Astrocyte (in vitro differentiated cells and primary cell): ENCODE data around the gene CEP89. TPM values are rescaled to one million over a fixed set of nuclear protein-coding genes. Genes with fewer than 3 reads are reported as not detected.

Experiments
- DNase-seq: peaks from one replicate; pipeline ENCODE4 v3.0.0-alpha.2; 2010; ENCODE audit warnings: low read depth
- FAIRE-seq: peaks from 2 replicates; lab custom pipeline; 2011; peaks lifted over from hg19 to GRCh38; lab: Jason Lieb, UNC
- H2AFZ ChIP-seq: 2 replicates; pipeline ENCODE4 v1.6.0; 2012; ENCODE audit warnings: low read depth, low read length, inconsistent platforms
- H3K27ac ChIP-seq: 2 replicates; pipeline ENCODE4 v1.5.1; 2011; ENCODE audit warnings: low read depth, low read length, inconsistent platforms
- H3K27me3 ChIP-seq: 2 replicates; pipeline ENCODE4 v1.6.0; 2011; ENCODE audit warnings: low read length, inconsistent platforms; ENCODE audit not compliant: insufficient read depth
- H3K36me3 ChIP-seq: 2 replicates; pipeline ENCODE4 v1.5.1; 2011; ENCODE audit warnings: low read length, inconsistent platforms; ENCODE audit not compliant: insufficient read depth
- H3K4me1 ChIP-seq: 2 replicates; pipeline ENCODE4 v1.5.1; 2011; ENCODE audit warnings: low read length, inconsistent platforms; ENCODE audit not compliant: insufficient read depth
- H3K4me2 ChIP-seq: 2 replicates; pipeline ENCODE4 v1.6.0; 2012; ENCODE audit warnings: low read length, inconsistent platforms
- H3K4me3 ChIP-seq: 2 replicates; pipeline ENCODE4 v1.5.1; 2011; ENCODE audit warnings: low read depth, mild to moderate bottlenecking, low read length, inconsistent platforms; ENCODE audit not compliant: insufficient read depth
- H3K79me2 ChIP-seq: 2 replicates; pipeline ENCODE4 v1.6.0; 2012; ENCODE audit warnings: mild to moderate bottlenecking, low read length, inconsistent platforms; ENCODE audit not compliant: insufficient read depth
- H3K9ac ChIP-seq: 2 replicates; pipeline ENCODE4 v1.6.0; 2012; ENCODE audit warnings: mild to moderate bottlenecking, low read length, inconsistent platforms
- H3K9me3 ChIP-seq: 2 replicates; pipeline ENCODE4 v1.5.1; 2012; ENCODE audit warnings: low read depth, mild to moderate bottlenecking, low read length, inconsistent platforms; ENCODE audit not compliant: insufficient read depth
- H4K20me1 ChIP-seq: 2 replicates; pipeline ENCODE4 v1.6.0; 2012; ENCODE audit warnings: low read length, inconsistent platforms; ENCODE audit not compliant: insufficient read depth
- H3K27ac Mint-ChIP-seq: one replicate; pipeline ENCODE4 v1.8.0; 2021; ENCODE audit warnings: mild to moderate bottlenecking, mixed read lengths; ENCODE audit not compliant: unreplicated experiment
- H3K27me3 Mint-ChIP-seq: one replicate; pipeline ENCODE4 v1.8.0; 2021; ENCODE audit warnings: low read depth, mixed read lengths; ENCODE audit not compliant: unreplicated experiment
- H3K36me3 Mint-ChIP-seq: one replicate; pipeline ENCODE4 v1.8.0; 2021; ENCODE audit warnings: low read depth, mixed read lengths; ENCODE audit not compliant: unreplicated experiment
- H3K4me1 Mint-ChIP-seq: one replicate; pipeline ENCODE4 v1.8.0; 2021; ENCODE audit warnings: low read depth, mixed read lengths; ENCODE audit not compliant: unreplicated experiment
- H3K4me3 Mint-ChIP-seq: one replicate; pipeline ENCODE4 v1.8.0; 2021; ENCODE audit warnings: mild to moderate bottlenecking, moderate library complexity, mixed read lengths; ENCODE audit not compliant: unreplicated experiment
- H3K9me3 Mint-ChIP-seq: one replicate; pipeline ENCODE4 v1.8.0; 2021; ENCODE audit warnings: mild to moderate bottlenecking, mixed read lengths; ENCODE audit not compliant: unreplicated experiment
- EZH2 ChIP-seq: IDR thresholded peaks from 2 replicates; pipeline ENCODE4 v1.6.1; 2012; ENCODE audit warnings: mild to moderate bottlenecking, low read length, inconsistent platforms; ENCODE audit not compliant: insufficient read depth
- total RNA-seq: library from RNA; stranded (reverse); gene quantifications from 2 replicates; pipeline ENCODE4 v1.2.1, GENCODE V29; 2021
- TF ChIP-seq, protein P1 (sequence below): IDR thresholded peaks from 2 replicates; pipeline ENCODE4 v1.5.1; 2011; ENCODE audit warnings: low read depth, mild to moderate bottlenecking, inconsistent platforms, low read length, moderate library complexity; ENCODE audit not compliant: insufficient read depth

CEP89 gene
- total RNA-seq, 1 donor from 2014 or later, result 28.3 TPM

DNA sequence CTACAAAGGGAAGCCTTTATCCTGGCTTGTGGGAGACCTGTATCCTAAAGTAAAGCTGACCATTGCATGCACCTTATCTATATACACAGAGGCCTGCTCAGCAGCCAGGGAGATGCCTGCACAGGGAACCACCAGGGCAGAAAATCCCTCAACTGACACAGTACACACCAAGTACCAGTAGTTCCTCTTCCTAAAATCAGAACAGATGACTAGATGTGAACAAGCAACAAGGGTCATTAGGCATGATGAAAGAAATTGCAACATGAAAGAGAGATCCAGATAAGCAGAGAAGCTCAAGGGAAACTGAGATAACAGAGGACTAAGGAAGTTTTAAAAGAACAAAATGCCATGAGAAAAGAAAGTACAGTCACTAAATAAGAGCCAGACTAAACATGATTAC, 62.5 kb downstream of the CEP89 start:
- no peak overlapping the region for H3K27ac ChIP-seq
- no peak overlapping the region for H3K9ac ChIP-seq
- no peak for TF ChIP-seq EZH2
- TF ChIP-seq, protein P1, sequence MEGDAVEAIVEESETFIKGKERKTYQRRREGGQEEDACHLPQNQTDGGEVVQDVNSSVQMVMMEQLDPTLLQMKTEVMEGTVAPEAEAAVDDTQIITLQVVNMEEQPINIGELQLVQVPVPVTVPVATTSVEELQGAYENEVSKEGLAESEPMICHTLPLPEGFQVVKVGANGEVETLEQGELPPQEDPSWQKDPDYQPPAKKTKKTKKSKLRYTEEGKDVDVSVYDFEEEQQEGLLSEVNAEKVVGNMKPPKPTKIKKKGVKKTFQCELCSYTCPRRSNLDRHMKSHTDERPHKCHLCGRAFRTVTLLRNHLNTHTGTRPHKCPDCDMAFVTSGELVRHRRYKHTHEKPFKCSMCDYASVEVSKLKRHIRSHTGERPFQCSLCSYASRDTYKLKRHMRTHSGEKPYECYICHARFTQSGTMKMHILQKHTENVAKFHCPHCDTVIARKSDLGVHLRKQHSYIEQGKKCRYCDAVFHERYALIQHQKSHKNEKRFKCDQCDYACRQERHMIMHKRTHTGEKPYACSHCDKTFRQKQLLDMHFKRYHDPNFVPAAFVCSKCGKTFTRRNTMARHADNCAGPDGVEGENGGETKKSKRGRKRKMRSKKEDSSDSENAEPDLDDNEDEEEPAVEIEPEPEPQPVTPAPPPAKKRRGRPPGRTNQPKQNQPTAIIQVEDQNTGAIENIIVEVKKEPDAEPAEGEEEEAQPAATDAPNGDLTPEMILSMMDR, result no peak
- DNase-seq (no peak), FAIRE-seq (no peak)
- H3K27me3 ChIP-seq, result no peaks in the 10 kb centered on the region
- H3K4me3 ChIP-seq, result no peak overlapping the region
- Mint-ChIP-seq H3K4me3 (no peak overlapping the region), H3K36me3 (peaks cover 9% of the 10 kb centered on the region), H3K27me3 (no peaks in the 10 kb centered on the region), H3K9me3 (no peaks in the 10 kb centered on the region), H3K4me1 (no peaks in the 10 kb centered on the region), H3K27ac (no peak overlapping the region)
- H4K20me1 ChIP-seq, result no peaks in the 10 kb centered on the region
- no peaks in the 10 kb centered on the region for H3K36me3 ChIP-seq
- peaks cover 3% of the 10 kb centered on the region for H3K9me3 ChIP-seq
- H3K4me2 ChIP-seq, result no peak overlapping the region
- no peak overlapping the region for H2AFZ ChIP-seq
- no peaks in the 10 kb centered on the region for H3K79me2 ChIP-seq
- H3K4me1 ChIP-seq, result no peaks in the 10 kb centered on the region

DNA sequence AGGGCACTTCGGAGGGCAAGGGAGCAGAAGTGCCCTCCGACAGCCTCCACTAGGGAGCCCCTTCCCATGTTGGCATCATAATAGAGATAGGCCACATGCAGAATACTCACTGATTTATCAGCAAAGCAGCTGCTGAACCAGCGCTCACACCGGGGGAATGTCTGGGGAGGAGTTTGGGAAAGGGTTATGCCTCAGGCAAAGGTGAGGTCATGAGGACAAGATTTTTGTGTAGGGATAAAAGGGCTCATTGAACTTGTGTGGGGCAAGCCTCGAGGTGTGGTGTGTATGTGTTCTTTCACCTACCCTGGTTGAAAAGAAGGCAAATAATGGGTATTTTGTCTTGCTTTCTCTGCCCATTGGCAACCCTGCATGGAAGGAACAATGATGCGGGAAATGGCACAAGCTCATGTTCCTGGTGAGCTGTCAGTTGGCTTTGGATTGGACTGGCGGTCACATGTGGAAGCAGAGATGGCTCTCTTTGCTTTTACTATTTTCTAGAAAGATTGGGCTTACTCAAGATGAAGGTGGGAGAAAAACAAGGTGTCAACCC, 63.0 kb downstream of the CEP89 start:
- FAIRE-seq, result no peak
- no peaks in the 10 kb centered on the region for H4K20me1 ChIP-seq

DNA sequence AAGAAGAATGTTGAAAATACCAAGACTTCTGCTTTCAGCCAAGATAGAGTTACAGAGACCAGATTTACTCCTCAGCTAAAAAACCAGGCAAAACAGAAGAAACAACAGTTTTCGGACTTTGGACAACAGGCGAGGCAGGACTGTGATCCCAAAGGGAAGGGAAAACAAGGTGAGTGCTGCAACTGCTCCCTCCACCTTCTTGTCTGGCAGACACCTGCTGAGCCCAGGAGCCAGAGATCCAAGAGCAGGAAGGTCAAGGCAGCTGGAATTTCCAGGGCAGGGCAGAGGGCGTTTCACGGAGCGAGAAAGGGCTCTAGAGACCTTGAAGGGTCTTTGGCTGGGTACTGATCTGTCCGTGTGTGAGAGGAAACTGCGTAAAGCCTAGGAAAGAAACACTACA, 69.3 kb downstream of the CEP89 start:
- Histone ChIP-seq H3K9me3 (peaks cover 3% of the 10 kb centered on the region), H3K27me3 (no peaks in the 10 kb centered on the region), H3K36me3 (no peaks in the 10 kb centered on the region), H2AFZ (no peak overlapping the region), H3K4me1 (no peaks in the 10 kb centered on the region), H4K20me1 (peaks cover 2% of the 10 kb centered on the region), H3K4me3 (no peak overlapping the region), H3K79me2 (no peaks in the 10 kb centered on the region), H3K27ac (no peak overlapping the region), H3K9ac (no peak overlapping the region), H3K4me2 (no peak overlapping the region)
- Mint-ChIP-seq H3K4me1 (no peaks in the 10 kb centered on the region), H3K4me3 (no peak overlapping the region), H3K36me3 (peaks cover 7% of the 10 kb centered on the region), H3K9me3 (no peaks in the 10 kb centered on the region), H3K27me3 (no peaks in the 10 kb centered on the region), H3K27ac (no peak overlapping the region)
- DNase-seq (no peak), FAIRE-seq (no peak)
- TF ChIP-seq EZH2, result no peak
- TF ChIP-seq, protein P1, result no peak

More for the DNA sequence above, 63.0 kb downstream of the CEP89 start:
- Mint-ChIP-seq H3K27me3 (no peaks in the 10 kb centered on the region), H3K9me3 (no peaks in the 10 kb centered on the region), H3K4me1 (no peaks in the 10 kb centered on the region), H3K27ac (no peak overlapping the region), H3K36me3 (peaks cover 9% of the 10 kb centered on the region), H3K4me3 (no peak overlapping the region)
- Histone ChIP-seq H3K27ac (no peak overlapping the region), H3K4me1 (no peaks in the 10 kb centered on the region), H3K36me3 (no peaks in the 10 kb centered on the region), H3K4me2 (no peak overlapping the region), H3K4me3 (no peak overlapping the region), H3K9ac (no peak overlapping the region), H2AFZ (no peak overlapping the region), H3K79me2 (no peaks in the 10 kb centered on the region), H3K27me3 (no peaks in the 10 kb centered on the region), H3K9me3 (peaks cover 3% of the 10 kb centered on the region)
- DNase-seq, result no peak
- TF ChIP-seq, protein P1, result no peak
- TF ChIP-seq EZH2, result no peak
